A204.1 (cell line): ENCODE results near the gene FAM43A.

ENCODE experiments used
- FAIRE-seq: peaks from 2 replicates; lab custom pipeline; 2012; peaks lifted over from hg19 to GRCh38; lab: Jason Lieb, UNC

The FAM43A gene, protein sequence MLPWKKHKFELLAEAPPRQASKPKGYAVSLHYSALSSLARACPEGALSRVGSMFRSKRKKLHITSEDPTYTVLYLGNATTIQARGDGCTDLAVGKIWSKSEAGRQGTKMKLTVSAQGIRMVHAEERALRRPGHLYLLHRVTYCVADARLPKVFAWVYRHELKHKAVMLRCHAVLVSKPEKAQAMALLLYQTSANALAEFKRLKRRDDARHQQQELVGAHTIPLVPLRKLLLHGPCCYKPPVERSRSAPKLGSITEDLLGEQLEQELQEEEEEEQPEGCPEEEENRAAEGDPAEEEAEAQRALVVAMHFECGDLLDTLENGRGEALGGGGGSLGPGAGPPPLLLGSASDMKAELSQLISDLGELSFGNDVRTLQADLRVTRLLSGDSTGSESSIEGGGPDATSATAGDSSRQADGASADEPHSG

DNA sequence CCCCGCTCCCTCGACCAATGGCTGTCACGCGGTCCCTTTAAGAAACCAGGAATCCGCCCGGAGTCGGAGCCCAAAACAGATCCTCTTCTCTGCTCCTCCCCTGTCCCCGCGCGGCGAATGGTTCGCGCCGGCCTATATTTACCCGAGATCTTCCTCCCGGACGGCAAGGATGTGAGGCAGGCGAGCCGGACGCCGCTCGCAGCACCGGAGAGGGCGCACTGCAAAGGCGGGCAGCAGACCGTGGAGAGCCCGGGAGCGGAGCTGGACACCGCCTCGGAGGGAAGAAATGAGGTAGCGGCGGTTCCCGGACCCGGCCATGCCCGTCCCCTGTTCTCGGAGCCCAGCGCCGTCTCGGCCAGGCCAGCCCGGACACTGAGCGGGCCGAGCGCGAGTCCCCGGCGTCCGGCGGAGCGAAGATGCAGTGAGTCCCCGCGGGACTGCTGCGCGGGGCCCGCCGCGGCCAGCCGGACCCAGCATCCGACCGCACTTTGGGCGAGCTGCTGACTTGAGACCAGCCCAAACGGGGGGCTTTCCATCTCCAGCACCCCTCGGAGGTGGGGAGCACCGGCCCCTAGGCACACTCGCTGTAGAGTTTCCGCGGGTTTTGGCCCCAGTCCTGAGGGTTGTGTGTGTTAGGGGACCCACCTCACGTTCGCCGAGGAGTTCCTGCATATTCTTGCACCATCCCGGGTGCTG is at the start of gene FAM43A:
FAM43A (plus strand) TSS at position 166 of the 696 bp plus-strand sequence. CDS start 944 bp downstream, outside the sequence.
- peak; percentile 64 for FAIRE-seq

DNA sequence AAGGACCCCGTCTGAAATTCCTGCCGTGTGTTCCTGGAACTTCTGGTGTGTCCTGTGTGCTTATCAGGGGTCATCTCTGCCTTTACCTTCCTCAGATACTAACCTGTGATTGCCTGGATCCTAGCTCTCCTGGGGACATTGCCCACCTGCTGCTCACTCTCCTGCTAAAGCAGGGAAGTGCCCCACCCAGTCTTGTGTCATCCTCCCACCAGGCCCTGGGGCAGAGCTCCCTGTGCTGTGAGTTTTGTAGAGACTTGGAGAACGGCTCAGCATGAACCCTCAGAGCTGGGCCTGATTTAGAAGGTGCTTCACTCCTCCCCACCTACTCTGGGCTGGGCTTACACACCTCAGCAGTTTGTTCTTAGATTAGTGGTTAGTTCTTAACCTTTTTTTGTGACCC is 48.6 kb upstream of the FAM43A start:
- FAIRE-seq, result no peak

DNA sequence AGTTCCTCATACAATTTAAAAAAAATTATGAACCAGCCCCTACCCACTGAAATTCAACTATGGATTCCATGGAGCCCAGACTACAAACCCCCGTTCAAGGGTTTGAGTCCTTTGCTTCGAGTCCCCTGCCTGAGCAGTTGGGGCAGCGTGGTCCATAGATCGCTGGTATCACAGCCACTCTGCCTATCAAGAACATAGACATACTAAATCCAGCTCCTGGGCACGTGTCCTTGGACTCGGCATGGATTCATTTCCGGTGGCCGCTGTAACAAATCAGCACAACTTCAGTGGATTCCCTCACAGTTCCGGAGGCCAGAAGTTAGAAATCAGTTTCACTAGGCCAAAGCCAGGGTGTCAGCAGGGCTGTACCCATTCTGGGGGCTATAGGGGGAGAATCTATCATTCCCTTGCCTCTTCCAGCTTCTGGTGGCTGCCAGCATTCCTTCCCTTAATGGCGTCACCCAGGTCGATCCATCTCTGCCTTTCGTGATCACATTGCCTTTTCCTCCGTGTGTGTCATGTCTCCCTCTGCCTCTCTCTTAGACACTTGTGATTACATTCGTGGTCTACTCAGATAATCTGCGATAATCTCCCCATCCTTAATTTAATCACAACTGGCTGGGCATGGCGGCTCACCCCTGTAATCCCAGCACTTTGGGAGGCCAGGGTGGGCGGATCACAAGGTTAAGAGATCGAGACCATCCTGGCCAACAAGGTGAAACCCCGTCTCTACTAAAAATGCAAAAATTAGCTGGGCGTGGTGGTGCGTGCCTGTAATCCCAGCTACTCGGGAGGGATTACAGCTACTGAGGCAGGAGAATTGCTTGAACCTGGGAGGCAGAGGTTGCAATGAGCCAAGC is 47.9 kb upstream of the FAM43A start:
- FAIRE-seq, result no peak

DNA sequence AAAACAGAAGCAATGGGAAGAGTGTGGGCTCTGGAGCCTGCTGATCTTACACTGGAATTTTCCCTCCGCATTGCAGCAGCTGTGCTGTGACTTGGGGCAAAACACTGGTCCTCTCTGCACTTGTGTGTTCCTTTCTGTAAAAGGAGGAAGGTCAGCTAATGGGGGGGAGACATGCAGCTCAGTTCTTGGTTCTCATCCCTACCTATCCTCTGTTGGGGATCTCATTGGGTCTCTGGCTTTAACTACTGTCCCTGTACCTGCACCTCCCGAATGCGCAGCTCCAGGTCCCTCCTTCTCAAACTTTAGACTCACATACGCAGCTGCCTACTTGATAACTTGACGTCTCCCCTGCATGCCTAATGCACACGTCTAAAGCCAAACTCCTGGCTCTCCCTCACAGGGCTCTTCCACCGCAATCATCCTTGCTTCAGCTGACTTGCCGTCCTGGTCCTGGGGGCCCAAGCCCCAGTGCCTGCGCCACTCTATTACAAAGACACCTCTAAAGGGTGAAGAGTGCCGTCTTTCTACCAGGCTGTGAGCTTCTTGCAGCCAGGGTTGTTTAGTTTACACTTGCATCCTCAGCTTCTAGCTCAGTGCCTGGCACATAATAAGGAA is 46.6 kb upstream of the FAM43A start:
- no peak for FAIRE-seq

DNA sequence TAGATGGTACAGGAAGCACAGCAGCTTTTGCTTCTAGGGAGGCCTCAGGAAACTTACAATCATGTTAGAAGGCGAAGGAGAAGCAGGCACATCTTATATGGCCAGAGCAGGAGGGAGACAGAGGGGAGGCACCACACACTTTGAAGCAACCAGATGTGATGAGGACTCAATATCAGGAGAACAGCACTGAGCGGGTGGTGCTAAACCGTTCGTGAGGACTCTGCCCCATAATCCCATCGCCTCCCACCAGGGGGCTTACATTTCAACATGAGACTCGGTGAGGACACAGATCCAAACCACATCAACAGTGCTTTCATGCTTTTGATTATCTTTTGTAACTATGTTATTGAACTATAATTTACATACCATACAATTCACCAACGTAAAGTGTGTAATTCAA is 44.9 kb upstream of the FAM43A start:
- no peak for FAIRE-seq

DNA sequence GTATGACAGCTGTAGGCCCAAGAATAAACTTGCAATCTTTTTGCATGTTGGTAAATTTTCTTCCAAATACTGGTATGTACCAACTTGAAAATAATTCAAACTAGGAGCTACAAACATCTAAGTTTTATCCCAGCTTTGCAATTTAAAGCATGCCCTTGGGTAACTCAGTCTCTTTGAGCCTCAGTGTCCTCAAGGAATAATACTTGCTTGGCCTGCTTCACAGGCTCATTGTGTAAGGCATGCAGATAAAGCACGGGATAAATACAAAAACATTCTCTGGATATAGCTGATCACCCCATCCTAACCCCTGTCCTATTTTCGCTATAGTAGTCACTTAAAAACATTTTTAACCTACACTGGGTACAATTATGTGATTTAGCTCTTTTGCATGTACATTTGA is 42.9 kb upstream of the FAM43A start:
- no peak for FAIRE-seq

DNA sequence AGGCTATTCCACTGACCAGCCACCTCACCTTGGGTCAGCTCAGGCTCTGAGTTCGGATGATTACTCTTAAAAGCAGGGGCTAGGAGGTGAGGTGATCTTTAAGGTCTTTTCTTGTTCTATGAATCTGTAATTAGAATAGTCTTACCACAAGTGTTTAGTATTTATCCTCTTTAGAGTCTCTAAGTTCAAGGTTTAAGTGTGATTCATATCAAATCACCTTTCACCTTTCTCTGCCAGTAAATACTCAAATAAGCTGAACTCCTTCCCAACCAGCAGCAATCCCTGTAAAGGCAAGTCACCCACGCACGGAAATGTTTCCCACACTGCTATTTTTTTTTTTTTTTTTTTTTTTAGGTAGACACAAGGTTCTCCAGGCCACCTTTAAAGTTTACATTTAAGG is 37.9 kb upstream of the FAM43A start:
- no peak for FAIRE-seq

DNA sequence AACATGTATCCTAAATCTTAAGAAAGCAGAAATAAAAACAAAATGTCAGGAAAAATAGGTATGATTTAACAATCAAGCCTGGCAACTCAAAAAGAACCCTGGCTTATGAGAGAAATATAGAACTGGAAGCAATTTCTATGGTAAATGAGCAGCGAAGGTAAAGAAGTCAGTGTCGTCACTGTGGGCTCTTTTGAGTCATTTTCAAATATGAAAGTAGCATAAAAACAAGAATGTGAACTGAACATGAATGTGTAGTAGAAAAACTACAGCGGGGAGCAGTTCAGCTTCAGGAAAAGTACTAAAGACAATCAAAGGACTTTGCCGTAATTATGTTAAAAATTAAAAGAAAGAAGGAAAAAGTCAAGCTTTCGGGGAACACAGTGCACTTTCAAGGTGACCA is 31.2 kb upstream of the FAM43A start:
- FAIRE-seq, result no peak

DNA sequence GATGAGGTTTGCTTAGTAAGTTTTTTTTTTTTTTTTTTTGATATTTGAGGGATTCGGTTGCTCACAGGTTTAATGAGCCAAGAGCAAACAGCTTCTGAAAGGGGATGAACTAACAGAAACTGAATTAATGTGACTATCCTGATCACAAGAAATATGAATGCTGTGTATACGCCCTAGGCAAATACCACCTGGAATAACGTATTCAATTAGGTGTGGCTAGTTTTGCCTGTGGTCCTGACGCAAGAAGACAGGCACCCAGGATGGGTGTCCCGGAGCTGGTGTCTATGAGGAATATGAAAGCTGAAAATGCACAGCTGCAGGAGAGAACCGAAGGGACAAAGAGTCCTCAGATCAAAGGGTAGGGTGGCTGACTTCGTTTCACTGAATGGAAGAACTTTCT is 28.2 kb upstream of the FAM43A start:
- FAIRE-seq, result no peak

DNA sequence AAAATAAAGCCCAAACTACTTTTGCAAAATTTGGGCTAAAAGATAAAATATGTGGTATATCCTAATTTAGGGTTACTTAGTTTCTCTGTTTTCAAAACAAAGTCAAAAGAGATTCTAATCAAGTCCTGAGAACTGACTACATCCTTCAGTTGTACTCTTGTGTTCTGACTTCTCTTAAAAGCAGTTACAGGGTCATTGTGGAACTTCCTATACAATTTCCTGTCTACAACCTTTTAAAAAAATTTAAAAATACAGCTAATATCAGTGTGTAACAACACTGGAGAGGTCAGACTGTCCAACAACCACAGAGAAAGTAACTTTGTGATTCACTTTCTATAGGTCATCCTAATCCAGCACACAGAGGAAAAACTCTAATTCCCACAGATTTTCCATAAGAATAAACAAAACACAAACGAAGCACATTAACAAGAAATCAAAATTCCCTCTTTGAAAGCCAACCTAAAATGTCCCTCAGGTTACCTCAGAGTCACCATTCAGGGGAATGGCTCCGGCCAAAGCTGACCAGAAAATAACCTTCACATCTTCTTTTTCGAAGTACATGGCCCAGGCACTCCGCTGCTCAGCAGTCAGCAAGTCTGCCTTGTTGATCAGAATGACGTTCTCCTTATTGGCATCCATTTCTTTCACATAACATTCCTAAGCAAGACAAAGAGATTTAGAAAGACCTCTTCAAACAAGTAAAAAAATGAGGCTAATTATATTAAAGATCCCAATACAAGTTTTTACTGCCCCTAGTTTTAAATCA is 27.0 kb upstream of the FAM43A start:
- FAIRE-seq, result no peak

DNA sequence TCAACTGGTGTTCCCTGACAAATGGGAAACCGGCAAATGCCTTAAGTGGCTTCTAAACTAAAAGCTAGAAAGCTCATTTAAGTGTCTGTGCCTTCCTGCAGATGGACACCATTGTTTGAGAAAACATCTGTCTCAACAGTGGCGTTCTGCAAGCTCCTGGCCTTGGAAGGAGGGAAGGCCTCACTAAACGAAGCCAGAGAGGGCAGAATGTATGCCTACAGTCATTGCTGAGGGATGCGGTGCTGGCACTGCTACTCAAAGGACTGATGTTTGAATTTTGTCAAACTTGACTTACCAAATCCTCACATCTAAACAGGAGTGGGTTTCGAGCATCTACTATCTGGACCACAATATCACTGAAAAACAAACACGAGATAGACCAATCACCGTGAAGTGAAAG is 25.9 kb upstream of the FAM43A start:
- FAIRE-seq, result no peak

DNA sequence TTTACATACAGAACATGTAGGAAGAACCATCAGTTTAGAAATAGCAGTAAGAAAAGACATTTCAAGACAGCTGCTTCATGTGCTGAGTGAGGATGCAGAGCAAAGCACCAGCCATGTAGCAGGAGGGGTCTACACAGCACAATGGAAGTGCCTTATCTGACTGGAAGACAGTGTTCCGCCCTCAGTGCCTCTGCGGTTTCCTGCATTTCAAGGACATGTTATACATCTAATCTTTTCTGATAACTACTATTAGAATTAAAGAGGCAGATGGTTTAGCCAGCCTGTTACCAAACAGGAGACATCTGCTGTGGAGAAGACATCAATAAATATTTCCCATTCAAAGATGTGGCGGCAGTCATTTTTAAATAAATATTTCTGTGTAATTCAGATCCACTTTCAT is 24.3 kb upstream of the FAM43A start:
- no peak for FAIRE-seq

DNA sequence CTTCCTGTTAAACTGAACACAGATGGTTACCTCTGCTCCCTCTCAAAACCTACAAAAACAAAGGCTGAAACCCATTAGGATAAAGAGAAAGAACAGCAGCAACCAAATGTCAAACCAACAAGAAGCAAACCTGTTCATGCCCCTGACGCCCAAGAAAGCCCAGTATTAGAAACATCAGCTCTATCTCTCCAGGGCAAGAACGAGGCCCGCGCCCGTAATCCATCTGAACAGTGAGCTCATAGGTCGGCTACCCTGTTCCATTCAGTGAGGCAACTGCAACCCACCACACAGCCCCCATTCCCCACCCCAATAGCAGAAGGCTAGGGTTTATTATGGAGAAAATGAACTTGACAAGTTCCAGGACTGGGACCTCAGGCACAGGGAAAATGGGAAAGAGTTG is 23.7 kb upstream of the FAM43A start:
- no peak for FAIRE-seq

DNA sequence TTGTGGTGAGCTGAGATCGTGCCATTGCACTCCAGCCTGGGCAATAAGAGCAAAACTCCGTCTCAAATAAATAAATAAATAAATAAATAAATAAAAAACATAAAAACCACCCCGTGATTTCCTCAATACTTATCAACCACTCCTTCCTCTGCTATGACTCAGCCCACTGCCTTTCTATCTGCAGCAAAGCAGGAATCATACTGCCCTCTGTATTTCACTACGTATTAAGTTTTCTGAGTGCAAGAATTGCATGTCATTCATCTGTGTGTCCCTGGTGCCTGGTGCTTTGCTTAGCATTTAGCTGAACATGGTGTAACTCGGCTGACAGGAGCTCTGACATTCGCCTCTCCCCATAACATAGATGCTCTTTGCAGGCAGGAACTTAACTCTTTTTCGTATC is 20.8 kb upstream of the FAM43A start:
- no peak for FAIRE-seq

DNA sequence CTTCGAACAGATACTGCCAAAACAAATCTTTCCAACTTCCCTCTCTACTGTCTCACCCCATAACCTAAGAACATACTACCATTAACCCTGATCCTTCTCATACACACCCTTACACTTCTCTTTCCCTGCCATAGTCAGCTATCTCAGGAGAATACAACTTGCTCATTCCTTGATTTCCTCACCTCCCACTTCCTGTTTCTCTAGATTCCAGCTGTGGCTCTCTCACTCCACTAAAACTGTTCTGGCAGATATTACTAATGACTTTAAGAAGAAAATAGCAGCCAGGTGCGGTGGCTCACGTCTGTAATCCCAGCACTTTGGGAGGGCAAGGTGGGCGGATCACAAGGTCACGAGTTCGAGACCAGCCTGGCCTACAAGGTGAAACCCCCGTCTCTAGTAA is 18.3 kb upstream of the FAM43A start:
- FAIRE-seq, result no peak

DNA sequence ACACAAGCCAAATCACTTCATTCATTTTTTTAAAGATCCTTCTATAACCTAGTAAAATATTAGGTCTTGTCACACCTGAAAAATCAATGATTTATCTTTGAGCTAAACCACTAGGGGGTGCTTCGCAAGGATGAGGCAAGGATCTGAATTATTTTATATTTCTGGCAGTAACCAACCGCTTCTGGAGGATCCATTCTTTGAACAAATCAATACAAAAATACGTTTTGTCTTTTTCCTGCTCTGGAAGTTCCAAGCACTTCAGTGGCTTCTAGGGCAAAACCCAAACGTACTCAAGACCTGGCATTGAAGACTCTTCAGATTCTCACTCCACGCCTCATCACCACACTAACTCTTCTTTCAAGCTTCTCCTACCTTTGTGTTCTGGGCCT is 14.2 kb upstream of the FAM43A start:
- FAIRE-seq, result peak; percentile 51

DNA sequence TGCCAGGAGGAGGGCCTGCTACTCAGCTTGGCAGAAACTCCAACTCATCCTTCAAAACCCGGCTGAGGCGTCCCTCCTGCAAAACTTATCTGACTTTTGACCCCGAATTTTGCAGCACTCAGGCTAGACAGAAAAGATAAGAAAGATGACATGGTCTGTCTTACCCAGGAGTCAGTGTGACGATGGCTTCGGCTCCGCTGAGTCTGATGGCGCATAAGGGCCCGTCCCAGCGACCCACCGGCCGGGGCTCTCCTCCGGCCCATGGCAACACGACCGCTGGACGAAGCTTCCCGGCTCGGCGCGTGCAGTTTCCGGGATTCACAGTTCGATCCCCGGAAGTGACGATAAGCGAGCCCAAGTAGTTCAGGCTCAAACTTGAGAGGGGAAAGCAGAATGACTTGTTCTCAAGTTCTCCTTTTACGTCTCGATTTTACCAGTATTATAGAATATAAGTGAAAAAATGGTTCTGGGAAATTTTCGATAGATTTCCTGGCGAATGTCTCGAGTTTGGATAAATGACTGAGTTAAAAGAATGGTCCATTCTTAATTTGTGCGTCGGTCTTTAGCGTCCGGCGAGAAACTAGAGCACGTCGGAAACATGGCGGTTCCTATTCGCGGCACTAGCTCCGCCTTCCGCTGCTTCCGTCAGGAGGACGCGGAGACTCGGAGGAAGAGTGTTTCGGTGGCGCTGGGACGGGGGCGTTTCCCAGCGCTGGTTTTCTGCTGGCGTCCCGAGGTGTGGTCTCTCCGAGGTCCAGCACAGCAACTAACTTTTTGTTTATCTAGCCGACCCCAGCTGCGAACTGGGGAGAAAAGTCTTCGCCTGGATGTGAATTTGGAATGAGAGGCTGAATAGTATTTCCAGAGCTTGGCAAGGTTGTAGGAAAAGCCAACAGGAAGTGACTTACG is 13.5 kb upstream of the FAM43A start, which contains the start of gene LSG1:
LSG1 (minus strand) TSS at position 292 of the 909 bp plus-strand sequence; CDS start at position 263, 29 bp downstream.
- peak; percentile 16 for FAIRE-seq

DNA sequence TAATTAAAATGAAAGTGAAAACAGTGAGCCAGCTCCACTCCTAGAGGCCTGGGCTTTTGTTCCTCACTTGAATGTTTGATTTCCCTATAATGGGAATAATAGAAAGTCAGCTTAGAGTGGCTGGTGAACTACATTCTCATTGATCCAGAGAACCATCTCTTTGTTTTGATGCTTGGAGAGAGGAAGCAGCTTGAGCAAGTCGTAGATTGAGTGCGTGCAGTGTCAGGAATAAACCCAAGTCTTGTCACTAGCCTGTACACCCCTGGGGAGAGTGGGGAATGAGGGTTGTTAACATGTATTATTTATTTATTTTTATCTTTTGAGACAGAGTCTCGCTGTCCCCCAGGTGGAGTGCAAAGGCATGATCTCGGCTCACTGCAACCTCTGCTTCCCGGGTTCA is 12.8 kb upstream of the FAM43A start:
- no peak for FAIRE-seq

DNA sequence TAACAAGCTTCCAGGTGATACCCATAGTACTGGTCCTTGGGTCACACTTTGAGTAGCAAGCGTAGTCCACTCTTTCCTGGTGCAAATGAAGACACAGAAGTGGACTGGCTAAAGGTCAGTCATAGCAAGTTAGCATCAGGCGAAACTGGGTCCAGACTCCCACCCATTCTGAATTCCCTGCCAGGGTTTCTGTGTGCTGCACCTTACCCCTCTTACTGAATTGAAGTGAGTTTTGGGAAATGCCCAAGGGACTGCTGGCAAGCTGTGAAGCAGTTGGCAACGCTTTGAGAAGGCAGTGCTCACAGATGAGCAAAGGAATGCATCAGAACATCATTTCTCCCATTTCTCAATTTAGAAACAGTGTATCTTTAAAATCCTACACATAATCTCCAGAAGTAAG is 11.9 kb upstream of the FAM43A start:
- FAIRE-seq, result no peak

DNA sequence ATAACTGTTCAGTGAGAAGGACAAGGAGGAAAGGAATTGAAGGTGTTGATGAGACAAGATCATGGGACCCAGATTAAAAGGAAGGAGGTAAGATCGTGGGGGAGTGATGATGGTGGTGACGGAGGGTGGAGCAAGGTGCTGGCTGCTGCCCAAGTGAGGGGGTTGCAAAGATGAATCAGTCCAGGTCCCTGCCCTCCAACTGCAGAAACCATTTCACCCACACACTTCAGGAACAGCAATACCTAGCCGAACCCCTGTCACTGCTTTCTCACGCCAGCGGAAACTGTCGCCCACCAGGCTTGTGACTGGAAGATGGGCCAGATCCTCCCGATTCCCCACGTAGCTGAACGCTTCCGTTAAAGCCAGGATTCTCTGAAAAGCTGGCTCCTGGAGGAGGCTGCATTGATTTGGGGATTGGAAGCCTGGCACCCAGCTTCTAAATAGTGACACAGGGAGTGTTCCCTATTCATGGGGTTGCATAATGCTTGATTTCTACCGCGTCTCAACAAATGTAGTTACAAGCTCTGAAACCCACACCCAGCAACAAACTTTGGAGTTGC is 10.5 kb upstream of the FAM43A start:
- FAIRE-seq, result no peak
